ENCODE results near the gene MIGA1.

The MIGA1 gene

DNA sequence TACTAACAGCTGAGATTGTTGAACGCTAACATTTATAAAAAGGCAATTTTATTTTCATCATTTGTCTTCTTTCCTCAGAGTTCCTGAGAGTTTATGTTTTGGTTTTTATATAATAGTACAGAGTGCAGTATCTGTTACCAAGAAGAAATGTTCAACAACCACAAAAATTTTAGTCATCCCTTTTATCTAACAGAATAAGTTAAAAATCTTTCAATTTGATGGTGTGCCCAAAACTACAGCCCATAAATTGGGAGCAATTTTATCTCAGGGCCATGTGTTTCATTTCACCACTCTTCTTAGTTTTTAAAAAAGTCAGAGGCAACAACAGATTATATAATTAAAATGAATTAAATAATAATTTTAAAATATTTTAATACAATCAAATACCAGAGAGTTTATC is 146.1 kb downstream of the MIGA1 start:
- DNase-seq: no peak

DNA sequence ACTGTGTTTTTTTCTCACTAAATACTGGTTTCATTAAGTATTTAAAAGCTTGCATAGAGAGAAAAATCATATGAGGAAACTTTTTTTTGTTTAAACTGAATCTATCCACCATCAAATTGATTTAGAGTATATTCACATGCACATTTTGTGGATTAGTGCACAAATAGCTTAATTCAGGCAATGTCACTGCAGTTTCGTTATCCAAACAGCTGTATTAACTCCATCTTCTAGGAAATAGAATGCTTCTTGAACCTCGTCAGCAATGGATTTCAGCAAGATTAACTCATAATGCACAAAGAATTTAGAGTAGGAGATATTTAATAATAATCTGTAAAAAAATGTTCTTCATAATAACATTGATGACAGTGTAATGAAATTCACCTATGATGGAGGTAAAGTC is 146.5 kb downstream of the MIGA1 start:
- no peak for DNase-seq

- no peak for DNase-seq
These were observed 147.3 kb downstream of the MIGA1 start for GRCh38 chr1:77926561-77927357.

GRCh38 chr1:77927414-77927813 is 148.0 kb downstream of the MIGA1 start:
- no peak for DNase-seq

All from midbrain (tissue), 1 donor.